Peyer's patch (tissue), 4 donors: Measurements from ENCODE around the gene ZNF710. TPM values are rescaled to one million over a fixed set of nuclear protein-coding genes. Genes with fewer than 3 reads are reported as not detected.

Experiments used
- DNase-seq, 3 donors: peaks; one replicate each; pipeline ENCODE4 v3.0.0-alpha.2; 2017 to 2019
- H3K27ac ChIP-seq, 4 donors: fragments of 200-600 bp; sonication (generic); one replicate each; pipeline ENCODE4 v1.5.1; 2016 to 2019
- H3K27me3 ChIP-seq, 2 donors: fragments of 200-600 bp; sonication (generic); one replicate each; pipeline ENCODE4 v1.5.1; 2019
- H3K36me3 ChIP-seq, 3 donors: fragments of 200-600 bp; sonication (generic); one replicate each; pipeline ENCODE4 v1.5.1; 2016 to 2019
- H3K4me1 ChIP-seq, 4 donors: fragments of 200-600 bp; sonication (generic); one replicate each; pipeline ENCODE4 v1.5.1; 2016 to 2019
- H3K4me3 ChIP-seq, 4 donors: fragments of 200-600 bp; sonication (generic); 1 replicate in 3 of 4; 2 replicates in 1 of 4; pipeline ENCODE4 v1.5.1; 2016 to 2019; ENCODE audit warnings: mild to moderate bottlenecking in 1 of 4
- H3K9me3 ChIP-seq, 4 donors: fragments of 200-600 bp; sonication (generic); one replicate each; pipeline ENCODE4 v1.5.1; 2016 to 2019; ENCODE audit warnings: mild to moderate bottlenecking in 1 of 4
- POLR2A ChIP-seq, 2 donors: fragments of 450-650 bp; IDR thresholded peaks; one replicate each; pipeline ENCODE4 v1.5.1; 2017; ENCODE audit warnings: antibody characterized with exemption in 2 of 2, mild to moderate bottlenecking in 2 of 2, moderate library complexity in 2 of 2
- total RNA-seq, 4 donors: library from RNA; depleted of rRNA; stranded (reverse); fragments of >200 nt; gene quantifications; one replicate each; pipeline ENCODE4 v1.1.0, GENCODE V29; 2016
- TF ChIP-seq, protein P1 (sequence below), 6 experiments: fragments of 450-650 bp in 4 of 6; fragments of 200-600 bp in 2 of 6; sonication (generic) in 1 of 6; IDR thresholded peaks; one replicate each; pipeline ENCODE4 v1.5.1; 2017 to 2019; ENCODE audit warnings: antibody characterized with exemption in 6 of 6, mild to moderate bottlenecking in 3 of 6, moderate library complexity in 1 of 6

The ZNF710 gene
- total RNA-seq, 4 donors from 2014 or later, result 19.8 to 31.3 (median 23.2) TPM

DNA sequence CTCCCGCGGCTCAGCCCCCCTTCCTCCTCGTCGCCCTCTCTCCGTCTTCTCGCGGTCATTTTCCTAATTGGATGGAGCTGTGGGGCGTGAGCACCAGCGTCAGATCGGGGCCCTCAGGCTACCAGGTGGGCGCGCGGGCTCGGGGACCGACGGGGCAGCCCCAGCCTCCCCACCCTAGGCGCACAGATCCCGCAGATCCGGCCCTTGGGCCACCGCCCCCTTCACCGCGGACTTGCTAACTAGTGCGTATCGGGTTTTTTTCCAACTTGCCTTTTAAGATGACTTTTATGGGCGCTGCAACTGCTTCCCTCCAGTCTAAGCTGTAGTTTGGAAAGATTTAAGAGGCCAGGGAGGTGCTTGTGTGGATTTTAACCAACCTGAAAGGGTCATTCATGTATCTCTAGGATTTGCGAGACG is 1.3 kb downstream of the ZNF710 start:
- peak overlapping the region; percentile 78 to 95 (median 88) for H3K27ac ChIP-seq
- no peaks in the 10 kb centered on the region for H3K36me3 ChIP-seq
- H3K9me3 ChIP-seq, result no peaks in the 10 kb centered on the region
- peak overlapping the region; percentile 62 to 94 (median 78) for H3K4me3 ChIP-seq
- no peak for TF ChIP-seq POLR2A (IDR thresholded peaks at IDR 0.05)
- TF ChIP-seq, protein P1, sequence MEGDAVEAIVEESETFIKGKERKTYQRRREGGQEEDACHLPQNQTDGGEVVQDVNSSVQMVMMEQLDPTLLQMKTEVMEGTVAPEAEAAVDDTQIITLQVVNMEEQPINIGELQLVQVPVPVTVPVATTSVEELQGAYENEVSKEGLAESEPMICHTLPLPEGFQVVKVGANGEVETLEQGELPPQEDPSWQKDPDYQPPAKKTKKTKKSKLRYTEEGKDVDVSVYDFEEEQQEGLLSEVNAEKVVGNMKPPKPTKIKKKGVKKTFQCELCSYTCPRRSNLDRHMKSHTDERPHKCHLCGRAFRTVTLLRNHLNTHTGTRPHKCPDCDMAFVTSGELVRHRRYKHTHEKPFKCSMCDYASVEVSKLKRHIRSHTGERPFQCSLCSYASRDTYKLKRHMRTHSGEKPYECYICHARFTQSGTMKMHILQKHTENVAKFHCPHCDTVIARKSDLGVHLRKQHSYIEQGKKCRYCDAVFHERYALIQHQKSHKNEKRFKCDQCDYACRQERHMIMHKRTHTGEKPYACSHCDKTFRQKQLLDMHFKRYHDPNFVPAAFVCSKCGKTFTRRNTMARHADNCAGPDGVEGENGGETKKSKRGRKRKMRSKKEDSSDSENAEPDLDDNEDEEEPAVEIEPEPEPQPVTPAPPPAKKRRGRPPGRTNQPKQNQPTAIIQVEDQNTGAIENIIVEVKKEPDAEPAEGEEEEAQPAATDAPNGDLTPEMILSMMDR (IDR thresholded peaks at IDR 0.05), result no peak
- DNase-seq, result peak; percentile 58 to 74 (median 71)
- H3K4me1 ChIP-seq, result peaks cover 0 to 48% (median 5%) of the 10 kb centered on the region in 4 donors
- no peaks in the 10 kb centered on the region for H3K27me3 ChIP-seq

- no peak for TF ChIP-seq POLR2A (IDR thresholded peaks at IDR 0.05)
- TF ChIP-seq, protein P1 (IDR thresholded peaks at IDR 0.05), result no peak
- Histone ChIP-seq H3K4me3 (no peak overlapping the region), H3K9me3 (no peaks in the 10 kb centered on the region), H3K27ac (peak overlapping the region in 3 of 4 donors; percentile 23 to 95 (median 95)), H3K36me3 (no peaks in the 10 kb centered on the region), H3K4me1 (peaks cover 0 to 54% (median 5%) of the 10 kb centered on the region in 4 donors), H3K27me3 (no peaks in the 10 kb centered on the region)
- no peak for DNase-seq
These were observed 2.6 kb downstream of the ZNF710 start for GRCh38 chr15:90003736-90004135.

GRCh38 chr15:90004252-90004651 is 3.1 kb downstream of the ZNF710 start:
- Histone ChIP-seq H3K4me1 (peaks cover 0 to 55% (median 5%) of the 10 kb centered on the region in 4 donors), H3K9me3 (no peaks in the 10 kb centered on the region), H3K27ac (peak overlapping the region; percentile 4 to 95 (median 71)), H3K36me3 (no peaks in the 10 kb centered on the region), H3K27me3 (no peaks in the 10 kb centered on the region), H3K4me3 (no peak overlapping the region)
- no peak for DNase-seq
- TF ChIP-seq, protein P1 (IDR thresholded peaks at IDR 0.05), result no peak
- no peak for TF ChIP-seq POLR2A (IDR thresholded peaks at IDR 0.05)

- peaks cover 0 to 59% (median 6%) of the 10 kb centered on the region in 4 donors for H3K4me1 ChIP-seq
- no peaks in the 10 kb centered on the region for H3K27me3 ChIP-seq
- no peaks in the 10 kb centered on the region for H3K36me3 ChIP-seq
- TF ChIP-seq POLR2A (IDR thresholded peaks at IDR 0.05), result peak in 1 of 2 donors; percentile 43
- TF ChIP-seq, protein P1 (IDR thresholded peaks at IDR 0.05), result no peak
- H3K9me3 ChIP-seq, result no peaks in the 10 kb centered on the region
- H3K27ac ChIP-seq, result peak overlapping the region; percentile 4 to 95 (median 71)
- no peak overlapping the region for H3K4me3 ChIP-seq
- DNase-seq, result peak in 1 of 3 donors; percentile 64
These were observed 3.5 kb downstream of the ZNF710 start for GRCh38 chr15:90004671-90005070.

- no peak for TF ChIP-seq POLR2A (IDR thresholded peaks at IDR 0.05)
- TF ChIP-seq, protein P1 (IDR thresholded peaks at IDR 0.05), result no peak
- Histone ChIP-seq H3K4me1 (peaks cover 0 to 51% (median 4%) of the 10 kb centered on the region in 4 donors), H3K27me3 (no peaks in the 10 kb centered on the region), H3K9me3 (no peaks in the 10 kb centered on the region), H3K36me3 (no peaks in the 10 kb centered on the region), H3K4me3 (no peak overlapping the region), H3K27ac (peak overlapping the region in 1 of 4 donors; percentile 1)
- no peak for DNase-seq
These were observed 5.3 kb downstream of the ZNF710 start for GRCh38 chr15:90006217-90007075.
